ENCODE results near the gene VTN. TPM values are rescaled to one million over a fixed set of nuclear protein-coding genes. Genes with fewer than 3 reads are reported as not detected.

The VTN gene
- total RNA-seq, 1 donor from 2014 or later: 0.25 TPM

- H3K4me3 Mint-ChIP-seq (ENCODE audit: unreplicated experiment): no peak overlapping the region
- peaks cover 14% of the 10 kb centered on the region for H3K27me3 Mint-ChIP-seq (ENCODE audit: unreplicated experiment)
- no peaks in the 10 kb centered on the region for H3K36me3 Mint-ChIP-seq (ENCODE audit: unreplicated experiment)
- peaks cover 8% of the 10 kb centered on the region for H3K9me3 Mint-ChIP-seq (ENCODE audit: unreplicated experiment)
- TF ChIP-seq, protein P1, sequence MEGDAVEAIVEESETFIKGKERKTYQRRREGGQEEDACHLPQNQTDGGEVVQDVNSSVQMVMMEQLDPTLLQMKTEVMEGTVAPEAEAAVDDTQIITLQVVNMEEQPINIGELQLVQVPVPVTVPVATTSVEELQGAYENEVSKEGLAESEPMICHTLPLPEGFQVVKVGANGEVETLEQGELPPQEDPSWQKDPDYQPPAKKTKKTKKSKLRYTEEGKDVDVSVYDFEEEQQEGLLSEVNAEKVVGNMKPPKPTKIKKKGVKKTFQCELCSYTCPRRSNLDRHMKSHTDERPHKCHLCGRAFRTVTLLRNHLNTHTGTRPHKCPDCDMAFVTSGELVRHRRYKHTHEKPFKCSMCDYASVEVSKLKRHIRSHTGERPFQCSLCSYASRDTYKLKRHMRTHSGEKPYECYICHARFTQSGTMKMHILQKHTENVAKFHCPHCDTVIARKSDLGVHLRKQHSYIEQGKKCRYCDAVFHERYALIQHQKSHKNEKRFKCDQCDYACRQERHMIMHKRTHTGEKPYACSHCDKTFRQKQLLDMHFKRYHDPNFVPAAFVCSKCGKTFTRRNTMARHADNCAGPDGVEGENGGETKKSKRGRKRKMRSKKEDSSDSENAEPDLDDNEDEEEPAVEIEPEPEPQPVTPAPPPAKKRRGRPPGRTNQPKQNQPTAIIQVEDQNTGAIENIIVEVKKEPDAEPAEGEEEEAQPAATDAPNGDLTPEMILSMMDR (IDR thresholded peaks at IDR 0.05; ENCODE audit: partially characterized antibody, unreplicated experiment): no peak
- H3K27ac Mint-ChIP-seq (ENCODE audit: unreplicated experiment): no peak overlapping the region
- DNase-seq: no peak
- peaks cover 10% of the 10 kb centered on the region for H3K4me1 Mint-ChIP-seq (ENCODE audit: low read depth, unreplicated experiment)
Observed at GRCh38 chr17:28366605-28367004, 3.5 kb downstream of the VTN start.

DNA sequence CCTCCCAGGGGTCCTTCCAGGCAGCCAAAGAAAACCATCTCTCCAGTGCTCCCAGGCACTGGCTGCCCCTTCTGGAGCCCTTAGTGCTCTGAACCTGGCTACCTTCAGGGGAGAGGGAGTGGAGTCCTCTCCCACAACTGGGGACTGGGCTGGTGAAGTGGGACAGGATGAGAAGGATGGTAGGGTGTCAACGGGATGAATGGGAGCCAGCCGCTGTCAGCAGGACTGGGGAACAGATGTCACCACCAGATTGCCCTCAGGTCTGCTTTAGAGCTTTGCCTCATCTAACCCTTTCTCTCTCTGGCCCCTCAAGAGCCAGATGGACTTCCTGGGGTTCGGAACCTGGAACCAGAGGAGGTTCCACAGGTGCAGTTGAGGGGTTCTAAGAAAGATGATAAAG is 4.6 kb downstream of the VTN start:
- Mint-ChIP-seq H3K4me3 (ENCODE audit: unreplicated experiment) (no peak overlapping the region), H3K36me3 (ENCODE audit: unreplicated experiment) (no peaks in the 10 kb centered on the region), H3K27me3 (ENCODE audit: unreplicated experiment) (peaks cover 9% of the 10 kb centered on the region), H3K27ac (ENCODE audit: unreplicated experiment) (peak overlapping the region; percentile 59), H3K4me1 (ENCODE audit: low read depth, unreplicated experiment) (peaks cover 4% of the 10 kb centered on the region), H3K9me3 (ENCODE audit: unreplicated experiment) (peaks cover 2% of the 10 kb centered on the region)
- no peak for DNase-seq
- TF ChIP-seq, protein P1 (IDR thresholded peaks at IDR 0.05; ENCODE audit: partially characterized antibody, unreplicated experiment): no peak

- H3K9me3 Mint-ChIP-seq (ENCODE audit: unreplicated experiment): no peaks in the 10 kb centered on the region
- peaks cover 4% of the 10 kb centered on the region for H3K27me3 Mint-ChIP-seq (ENCODE audit: unreplicated experiment)
- no peaks in the 10 kb centered on the region for H3K36me3 Mint-ChIP-seq (ENCODE audit: unreplicated experiment)
- no peaks in the 10 kb centered on the region for H3K4me1 Mint-ChIP-seq (ENCODE audit: low read depth, unreplicated experiment)
- no peak for DNase-seq
- no peak within 1 kb of the TSS for H3K4me3 Mint-ChIP-seq (ENCODE audit: unreplicated experiment)
- TF ChIP-seq, protein P1 (IDR thresholded peaks at IDR 0.05; ENCODE audit: partially characterized antibody, unreplicated experiment): no peak
- H3K27ac Mint-ChIP-seq (ENCODE audit: unreplicated experiment): peak within 1 kb of the TSS; percentile 59
Observed at GRCh38 chr17:28364665-28365363, 5.3 kb downstream of the VTN start, which contains the start of gene SEBOX. Gene SEBOX (minus strand): TSS chr17:28365199. CDS start chr17:28365151, 48 bp downstream.

GRCh38 chr17:28363776-28364650 is 6.1 kb downstream of the VTN start:
- Mint-ChIP-seq H3K9me3 (ENCODE audit: unreplicated experiment) (no peaks in the 10 kb centered on the region), H3K4me1 (ENCODE audit: low read depth, unreplicated experiment) (no peaks in the 10 kb centered on the region), H3K4me3 (ENCODE audit: unreplicated experiment) (no peak overlapping the region), H3K36me3 (ENCODE audit: unreplicated experiment) (no peaks in the 10 kb centered on the region), H3K27ac (ENCODE audit: unreplicated experiment) (no peak overlapping the region), H3K27me3 (ENCODE audit: unreplicated experiment) (peaks cover 3% of the 10 kb centered on the region)
- no peak for DNase-seq
- TF ChIP-seq, protein P1 (IDR thresholded peaks at IDR 0.05; ENCODE audit: partially characterized antibody, unreplicated experiment): no peak
